HEK293 (cell line): ENCODE measurements around the gene ARID3B.

Experiments
- ZEB2 ChIP-seq: fragments of 450-650 bp; formaldehyde crosslinking; IDR thresholded peaks from 2 replicates; pipeline ENCODE4 v1.5.1; 2016; ENCODE audit warnings: missing biosample characterization, missing genetic modification characterization
- ZNF184 ChIP-seq: fragments of 450-650 bp; IDR thresholded peaks from 2 replicates; pipeline ENCODE4 v1.5.1; 2018; ENCODE audit warnings: missing biosample characterization, mild to moderate bottlenecking, missing genetic modification characterization
- ZNF223 ChIP-seq: fragments of 450-650 bp; formaldehyde crosslinking; IDR thresholded peaks from 2 replicates; pipeline ENCODE4 v1.5.1; 2016; ENCODE audit warnings: missing biosample characterization, missing genetic modification characterization

DNA sequence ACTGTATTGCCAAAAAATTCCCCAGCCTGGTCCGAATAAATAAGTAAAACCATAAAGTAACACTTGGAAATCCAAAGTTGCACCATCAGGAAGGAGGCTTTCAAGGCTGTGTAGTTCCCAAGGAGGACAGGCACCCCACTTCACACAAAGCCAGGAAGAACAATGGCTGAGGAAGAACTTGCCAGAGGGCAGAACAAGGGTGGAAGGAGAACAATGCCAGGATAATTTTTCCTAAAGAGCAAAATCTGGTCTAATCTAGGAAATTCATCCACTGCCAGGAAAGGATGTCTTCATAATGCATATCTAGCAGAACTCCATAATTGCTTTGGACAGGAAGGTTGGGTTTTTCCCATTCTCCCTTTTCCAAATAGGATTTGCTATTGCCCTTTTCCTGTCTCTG is 15.7 kb upstream of the ARID3B start:
- no peak for TF ChIP-seq ZNF223 (tag by site-specific recombination)
- TF ChIP-seq ZNF184 (tag by site-specific recombination), result no peak
- TF ChIP-seq ZEB2 (tag by site-specific recombination), result no peak
